HUES48 (cell line): ENCODE results near the gene NAMPT.

Experiments used
- H3K27ac ChIP-seq: one replicate; pipeline ENCODE4 v1.7.0; 2013; ENCODE audit warnings: low read depth, low read length, inconsistent platforms
- H3K27me3 ChIP-seq: 2 replicates; pipeline ENCODE4 v1.6.1; 2013; ENCODE audit warnings: mild to moderate bottlenecking, low read length; ENCODE audit not compliant: control insufficient read depth, insufficient read depth
- H3K36me3 ChIP-seq: 2 replicates; pipeline ENCODE4 v1.6.1; 2013; ENCODE audit warnings: low read length; ENCODE audit not compliant: control insufficient read depth, insufficient read depth
- H3K4me1 ChIP-seq: 2 replicates; pipeline ENCODE4 v1.6.1; 2013; ENCODE audit warnings: mild to moderate bottlenecking, low read length; ENCODE audit not compliant: control insufficient read depth, insufficient read depth
- H3K4me3 ChIP-seq: 2 replicates; pipeline ENCODE4 v1.5.1; 2013; ENCODE audit warnings: mild to moderate bottlenecking, low read depth, low read length
- H3K9ac ChIP-seq: 2 replicates; pipeline ENCODE4 v1.6.1; 2013; ENCODE audit warnings: mild to moderate bottlenecking, low read depth, low read length, moderate library complexity
- H3K9me3 ChIP-seq: 2 replicates; pipeline ENCODE4 v1.6.1; 2013; ENCODE audit warnings: low read length; ENCODE audit not compliant: control insufficient read depth, insufficient read depth

The NAMPT gene

GRCh38 chr7:106270122-106270977, 14.4 kb downstream of the NAMPT start:
- Histone ChIP-seq H3K36me3 (peaks cover 95% of the 10 kb centered on the region), H3K4me1 (no peaks in the 10 kb centered on the region), H3K9me3 (no peaks in the 10 kb centered on the region)

GRCh38 chr7:106269254-106269961, 15.4 kb downstream of the NAMPT start:
- peaks cover 96% of the 10 kb centered on the region for H3K36me3 ChIP-seq

More at GRCh38 chr7:106270122-106270977, 14.4 kb downstream of the NAMPT start:
- Histone ChIP-seq H3K27me3 (no peaks in the 10 kb centered on the region), H3K4me3 (no peak overlapping the region), H3K9ac (no peak overlapping the region), H3K27ac (no peak overlapping the region)

GRCh38 chr7:106265133-106265532, 19.6 kb downstream of the NAMPT start:
- Histone ChIP-seq H3K4me3 (no peak overlapping the region), H3K36me3 (peaks cover 96% of the 10 kb centered on the region), H3K9me3 (no peaks in the 10 kb centered on the region), H3K4me1 (peaks cover 8% of the 10 kb centered on the region; the same call in 1 of the 2 replicates), H3K27ac (no peak overlapping the region), H3K27me3 (no peaks in the 10 kb centered on the region), H3K9ac (no peak overlapping the region)

More at GRCh38 chr7:106269254-106269961, 15.4 kb downstream of the NAMPT start:
- Histone ChIP-seq H3K9ac (no peak overlapping the region), H3K27me3 (no peaks in the 10 kb centered on the region), H3K9me3 (no peaks in the 10 kb centered on the region), H3K4me3 (no peak overlapping the region), H3K4me1 (no peaks in the 10 kb centered on the region), H3K27ac (no peak overlapping the region)

GRCh38 chr7:106262221-106262881, 22.4 kb downstream of the NAMPT start:
- Histone ChIP-seq H3K9me3 (no peaks in the 10 kb centered on the region), H3K4me3 (no peak overlapping the region), H3K4me1 (peaks cover 8% of the 10 kb centered on the region; the same call in 1 of the 2 replicates), H3K9ac (no peak overlapping the region), H3K27me3 (no peaks in the 10 kb centered on the region), H3K27ac (no peak overlapping the region), H3K36me3 (peaks cover 99% of the 10 kb centered on the region)

GRCh38 chr7:106260136-106260561, 24.6 kb downstream of the NAMPT start:
- H3K9ac ChIP-seq = no peak overlapping the region
- H3K9me3 ChIP-seq = no peaks in the 10 kb centered on the region
- H3K27me3 ChIP-seq = no peaks in the 10 kb centered on the region
- peaks cover 8% of the 10 kb centered on the region; the same call in 1 of the 2 replicates for H3K4me1 ChIP-seq
- no peak overlapping the region for H3K27ac ChIP-seq
- no peak overlapping the region for H3K4me3 ChIP-seq
- peaks cover 95% of the 10 kb centered on the region for H3K36me3 ChIP-seq

- Histone ChIP-seq H3K4me1 (peaks cover 8% of the 10 kb centered on the region; the same call in 1 of the 2 replicates), H3K4me3 (no peak overlapping the region), H3K9me3 (no peaks in the 10 kb centered on the region), H3K27ac (no peak overlapping the region), H3K27me3 (no peaks in the 10 kb centered on the region), H3K36me3 (peaks cover 92% of the 10 kb centered on the region), H3K9ac (no peak overlapping the region)
These were observed 26.0 kb downstream of the NAMPT start for GRCh38 chr7:106258789-106259188.

- H3K4me1 ChIP-seq = peaks cover 8% of the 10 kb centered on the region; the same call in 1 of the 2 replicates
- no peak overlapping the region for H3K27ac ChIP-seq
- peaks cover 92% of the 10 kb centered on the region for H3K36me3 ChIP-seq
- no peak overlapping the region for H3K9ac ChIP-seq
- H3K27me3 ChIP-seq = no peaks in the 10 kb centered on the region
- H3K9me3 ChIP-seq = no peaks in the 10 kb centered on the region
- no peak overlapping the region for H3K4me3 ChIP-seq
These were observed 27.0 kb downstream of the NAMPT start for GRCh38 chr7:106257752-106258151.

GRCh38 chr7:106256144-106256543, 28.6 kb downstream of the NAMPT start:
- Histone ChIP-seq H3K9ac (no peak overlapping the region), H3K27ac (no peak overlapping the region), H3K4me1 (peaks cover 6% of the 10 kb centered on the region; the same call in 1 of the 2 replicates), H3K27me3 (no peaks in the 10 kb centered on the region), H3K9me3 (no peaks in the 10 kb centered on the region), H3K36me3 (peaks cover 92% of the 10 kb centered on the region), H3K4me3 (no peak overlapping the region)

- Histone ChIP-seq H3K9me3 (no peaks in the 10 kb centered on the region), H3K4me1 (no peaks in the 10 kb centered on the region), H3K4me3 (no peak overlapping the region), H3K9ac (no peak overlapping the region), H3K27me3 (no peaks in the 10 kb centered on the region), H3K27ac (no peak overlapping the region), H3K36me3 (peaks cover 87% of the 10 kb centered on the region)
These were observed 29.5 kb downstream of the NAMPT start for GRCh38 chr7:106255246-106255645.

- peaks cover 84% of the 10 kb centered on the region for H3K36me3 ChIP-seq
- H3K27me3 ChIP-seq = no peaks in the 10 kb centered on the region
- H3K4me3 ChIP-seq = no peak overlapping the region
- H3K9me3 ChIP-seq = no peaks in the 10 kb centered on the region
- no peak overlapping the region for H3K9ac ChIP-seq
- H3K4me1 ChIP-seq = no peaks in the 10 kb centered on the region
- H3K27ac ChIP-seq = no peak overlapping the region
These were observed 30.2 kb downstream of the NAMPT start for GRCh38 chr7:106254525-106255116.
